Adipocyte (in vitro differentiated cells): ENCODE measurements around the gene SRP68.

ENCODE experiments used
- DNase-seq: peaks from one replicate; pipeline ENCODE4 v3.0.0-alpha.2; 2015; ENCODE audit warnings: low read depth
- H3K27me3 ChIP-seq: replicated peaks from 2 replicates; pipeline ENCODE4 v1.7.0; 2013; ENCODE audit warnings: mild to moderate bottlenecking, low read length, moderate library complexity; ENCODE audit not compliant: control insufficient read depth, insufficient read depth
- H3K36me3 ChIP-seq: 2 replicates; pipeline ENCODE4 v1.7.0; 2013; ENCODE audit warnings: low read length, mild to moderate bottlenecking, moderate library complexity; ENCODE audit not compliant: control insufficient read depth, insufficient read depth, severe bottlenecking
- H3K4me1 ChIP-seq: 2 replicates; pipeline ENCODE4 v1.7.0; 2013; ENCODE audit warnings: mild to moderate bottlenecking, low read length, moderate library complexity; ENCODE audit not compliant: control insufficient read depth, insufficient read depth
- H3K4me3 ChIP-seq: 2 replicates; pipeline ENCODE4 v1.7.0; 2013; ENCODE audit warnings: mild to moderate bottlenecking, low read length, moderate library complexity
- H3K9ac ChIP-seq: 2 replicates; pipeline ENCODE4 v1.7.0; 2013; ENCODE audit warnings: mild to moderate bottlenecking, low read length, moderate library complexity
- H3K9me3 ChIP-seq: 2 replicates; pipeline ENCODE4 v1.7.0; 2013; ENCODE audit warnings: mild to moderate bottlenecking, low read length, moderate library complexity; ENCODE audit not compliant: control insufficient read depth

The SRP68 gene

DNA sequence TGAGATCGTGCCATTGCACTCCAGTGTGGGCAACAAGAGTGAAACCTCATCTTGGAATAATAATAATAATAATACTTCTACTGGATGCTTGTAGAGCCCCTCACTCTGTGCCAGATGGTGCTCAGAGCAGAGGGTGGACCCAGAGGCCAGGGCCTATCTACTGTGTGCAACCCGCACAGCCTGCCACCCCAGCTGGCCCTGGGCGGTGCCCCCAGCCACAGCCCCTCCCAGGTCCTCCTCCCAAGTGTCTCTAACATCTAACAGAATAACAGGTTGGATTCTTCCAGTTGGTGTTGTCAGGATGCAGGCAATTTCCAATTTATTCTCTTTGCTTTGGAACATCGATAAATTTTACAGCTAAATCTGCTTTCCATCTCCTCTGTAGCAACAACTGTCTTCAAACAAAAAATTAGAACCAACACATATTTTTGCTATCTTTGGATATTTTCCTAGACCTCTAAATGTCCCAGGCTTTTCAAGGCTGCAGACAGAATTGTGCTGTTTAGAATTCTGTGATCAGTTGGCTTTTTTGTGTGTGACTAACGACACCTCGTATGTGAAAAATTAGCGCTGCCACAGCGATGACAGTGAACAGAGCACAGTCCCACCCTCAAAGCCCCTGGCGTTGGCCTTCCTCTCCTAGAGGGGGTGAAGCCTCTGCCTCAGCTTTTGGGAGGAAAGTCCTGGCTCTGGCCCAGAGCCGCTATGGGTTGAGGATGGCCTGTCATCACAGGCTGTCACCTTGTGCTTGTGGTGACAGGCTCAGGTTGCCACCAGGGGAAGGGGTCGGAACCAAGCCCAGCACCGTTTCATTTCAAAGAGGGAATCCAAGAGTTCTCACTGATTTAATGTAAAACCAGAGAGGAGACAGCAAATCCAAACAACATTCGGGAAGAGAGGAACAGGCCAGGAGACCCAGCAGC is 37.6 kb downstream of the SRP68 start:
- Histone ChIP-seq H3K4me1 (no peaks in the 10 kb centered on the region), H3K4me3 (no peak overlapping the region), H3K9me3 (no peaks in the 10 kb centered on the region), H3K27me3 (peaks cover 3% of the 10 kb centered on the region), H3K9ac (no peak overlapping the region), H3K36me3 (peaks cover 19% of the 10 kb centered on the region)
- DNase-seq, result no peak

DNA sequence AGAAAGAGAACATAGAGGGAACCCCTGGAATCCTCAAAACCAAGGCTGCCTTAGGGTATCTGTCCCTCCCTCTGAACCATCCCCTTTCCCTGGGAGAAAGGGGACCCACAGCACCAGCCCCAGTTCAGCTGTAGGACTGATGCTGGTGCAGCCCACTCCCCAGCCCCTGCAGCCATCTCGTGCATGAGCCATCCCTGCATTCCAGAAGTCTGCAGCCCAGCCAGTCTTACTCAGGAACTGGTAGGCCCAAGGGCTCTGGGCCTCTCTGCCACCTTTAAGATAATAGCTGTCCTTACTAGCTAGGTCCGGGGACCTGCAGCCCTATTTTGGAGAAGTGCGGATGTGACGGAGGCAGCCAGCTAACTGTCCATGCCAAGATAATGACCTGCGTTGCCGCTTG is 39.2 kb downstream of the SRP68 start:
- Histone ChIP-seq H3K4me1 (no peaks in the 10 kb centered on the region), H3K9me3 (no peaks in the 10 kb centered on the region), H3K27me3 (peaks cover 3% of the 10 kb centered on the region)

GRCh38 chr17:76032780-76033108 is 39.6 kb downstream of the SRP68 start:
- no peak overlapping the region for H3K4me3 ChIP-seq
- peaks cover 3% of the 10 kb centered on the region for H3K27me3 ChIP-seq
- no peak overlapping the region for H3K9ac ChIP-seq
- no peak for DNase-seq
- H3K36me3 ChIP-seq, result no peaks in the 10 kb centered on the region
- no peaks in the 10 kb centered on the region for H3K4me1 ChIP-seq
- H3K9me3 ChIP-seq, result no peaks in the 10 kb centered on the region

More for the DNA sequence above, 39.2 kb downstream of the SRP68 start:
- Histone ChIP-seq H3K36me3 (peaks cover 4% of the 10 kb centered on the region), H3K9ac (no peak overlapping the region), H3K4me3 (no peak overlapping the region)
- DNase-seq, result no peak

- H3K9me3 ChIP-seq, result no peaks in the 10 kb centered on the region
- H3K4me3 ChIP-seq, result no peak overlapping the region
- H3K27me3 ChIP-seq, result peaks cover 3% of the 10 kb centered on the region
- no peaks in the 10 kb centered on the region for H3K36me3 ChIP-seq
- no peak for DNase-seq
- no peak overlapping the region for H3K9ac ChIP-seq
- no peaks in the 10 kb centered on the region for H3K4me1 ChIP-seq
Measured at GRCh38 chr17:76032073-76032779, 40.1 kb downstream of the SRP68 start.

GRCh38 chr17:76027159-76027839 is 45.0 kb downstream of the SRP68 start, which contains the start of gene EVPL:
Gene EVPL, minus strand, starts transcription at chr17:76027306. Its CDS starts 108 bp downstream, at chr17:76027198.
- H3K36me3 ChIP-seq, result no peaks in the 10 kb centered on the region
- H3K9ac ChIP-seq, result no peak within 1 kb of the TSS
- DNase-seq, result no peak
- H3K27me3 ChIP-seq, result peaks cover 11% of the 10 kb centered on the region
- no peaks in the 10 kb centered on the region for H3K9me3 ChIP-seq
- H3K4me3 ChIP-seq, result no peak within 1 kb of the TSS
- H3K4me1 ChIP-seq, result no peaks in the 10 kb centered on the region

GRCh38 chr17:76026714-76027158 is 45.6 kb downstream of the SRP68 start:
- Histone ChIP-seq H3K9ac (no peak overlapping the region), H3K36me3 (no peaks in the 10 kb centered on the region), H3K4me1 (no peaks in the 10 kb centered on the region), H3K27me3 (peaks cover 11% of the 10 kb centered on the region), H3K9me3 (no peaks in the 10 kb centered on the region), H3K4me3 (no peak overlapping the region)
- no peak for DNase-seq

DNA sequence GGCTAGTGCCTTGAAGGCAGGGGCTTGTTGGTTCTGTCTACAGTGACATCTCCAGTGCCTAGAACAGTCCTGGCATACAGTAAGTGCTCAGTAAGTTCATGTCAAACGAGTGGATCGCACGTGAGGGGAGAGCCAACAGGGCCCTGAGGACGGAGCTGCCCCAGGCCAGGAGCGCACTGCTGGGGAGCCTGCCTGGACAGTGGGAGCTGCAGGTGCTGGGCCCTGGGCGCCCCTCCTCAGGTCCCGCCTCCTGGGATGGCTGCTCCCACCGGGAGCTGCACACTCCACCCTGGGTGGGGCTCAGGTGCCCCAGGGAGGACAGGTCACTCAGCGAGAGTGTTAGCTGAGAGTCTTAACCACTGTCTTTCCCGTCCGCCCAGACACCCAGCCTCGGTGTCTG is 47.0 kb downstream of the SRP68 start:
- Histone ChIP-seq H3K9me3 (no peaks in the 10 kb centered on the region), H3K9ac (no peak overlapping the region), H3K27me3 (peaks cover 15% of the 10 kb centered on the region), H3K4me3 (no peak overlapping the region), H3K36me3 (no peaks in the 10 kb centered on the region), H3K4me1 (no peaks in the 10 kb centered on the region)
- no peak for DNase-seq

DNA sequence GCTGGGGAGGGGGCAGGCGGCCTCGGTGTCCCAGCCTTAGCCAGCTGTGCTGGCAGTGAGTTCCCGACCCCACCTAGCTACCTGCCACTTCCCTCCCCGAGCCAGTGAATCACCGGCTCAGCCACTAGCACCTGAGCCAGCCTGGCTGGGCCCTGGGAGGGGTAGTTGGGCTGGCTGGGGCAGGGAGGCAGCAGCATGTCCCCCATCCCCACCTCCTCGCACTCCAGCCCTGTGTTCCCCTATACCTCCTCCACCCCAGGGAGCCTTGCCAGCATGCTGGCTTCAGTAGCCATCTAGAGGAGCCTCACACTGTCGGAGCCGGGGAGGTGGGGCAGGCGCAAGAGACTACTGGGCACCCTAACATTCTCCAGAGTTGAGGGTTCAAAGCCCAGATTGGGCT is 48.0 kb downstream of the SRP68 start:
- no peak for DNase-seq
- H3K36me3 ChIP-seq, result no peaks in the 10 kb centered on the region
- H3K9me3 ChIP-seq, result no peaks in the 10 kb centered on the region
- no peaks in the 10 kb centered on the region for H3K4me1 ChIP-seq
- no peak overlapping the region for H3K4me3 ChIP-seq
- no peak overlapping the region for H3K9ac ChIP-seq
- peaks cover 23% of the 10 kb centered on the region for H3K27me3 ChIP-seq

DNA sequence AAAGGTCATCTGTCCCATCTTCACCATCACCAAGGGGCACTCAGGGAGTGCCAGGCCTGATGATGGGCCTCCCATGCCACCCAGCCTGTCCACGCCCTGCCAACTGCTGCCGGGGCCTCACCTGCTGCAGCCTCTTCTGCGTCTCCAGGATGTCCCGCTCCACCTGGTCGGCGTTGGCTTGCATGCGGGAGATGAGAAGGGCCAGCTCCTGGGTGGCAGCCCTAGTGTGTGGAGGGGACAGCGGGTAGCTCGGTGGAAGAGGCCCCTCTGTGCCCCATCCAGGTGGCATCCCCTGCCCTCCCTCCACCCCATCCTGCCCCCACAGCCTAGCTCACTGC is 48.4 kb downstream of the SRP68 start:
- H3K4me3 ChIP-seq, result no peak overlapping the region
- no peaks in the 10 kb centered on the region for H3K36me3 ChIP-seq
- no peaks in the 10 kb centered on the region for H3K9me3 ChIP-seq
- H3K4me1 ChIP-seq, result no peaks in the 10 kb centered on the region
- peaks cover 28% of the 10 kb centered on the region for H3K27me3 ChIP-seq
- no peak overlapping the region for H3K9ac ChIP-seq
- DNase-seq, result no peak

DNA sequence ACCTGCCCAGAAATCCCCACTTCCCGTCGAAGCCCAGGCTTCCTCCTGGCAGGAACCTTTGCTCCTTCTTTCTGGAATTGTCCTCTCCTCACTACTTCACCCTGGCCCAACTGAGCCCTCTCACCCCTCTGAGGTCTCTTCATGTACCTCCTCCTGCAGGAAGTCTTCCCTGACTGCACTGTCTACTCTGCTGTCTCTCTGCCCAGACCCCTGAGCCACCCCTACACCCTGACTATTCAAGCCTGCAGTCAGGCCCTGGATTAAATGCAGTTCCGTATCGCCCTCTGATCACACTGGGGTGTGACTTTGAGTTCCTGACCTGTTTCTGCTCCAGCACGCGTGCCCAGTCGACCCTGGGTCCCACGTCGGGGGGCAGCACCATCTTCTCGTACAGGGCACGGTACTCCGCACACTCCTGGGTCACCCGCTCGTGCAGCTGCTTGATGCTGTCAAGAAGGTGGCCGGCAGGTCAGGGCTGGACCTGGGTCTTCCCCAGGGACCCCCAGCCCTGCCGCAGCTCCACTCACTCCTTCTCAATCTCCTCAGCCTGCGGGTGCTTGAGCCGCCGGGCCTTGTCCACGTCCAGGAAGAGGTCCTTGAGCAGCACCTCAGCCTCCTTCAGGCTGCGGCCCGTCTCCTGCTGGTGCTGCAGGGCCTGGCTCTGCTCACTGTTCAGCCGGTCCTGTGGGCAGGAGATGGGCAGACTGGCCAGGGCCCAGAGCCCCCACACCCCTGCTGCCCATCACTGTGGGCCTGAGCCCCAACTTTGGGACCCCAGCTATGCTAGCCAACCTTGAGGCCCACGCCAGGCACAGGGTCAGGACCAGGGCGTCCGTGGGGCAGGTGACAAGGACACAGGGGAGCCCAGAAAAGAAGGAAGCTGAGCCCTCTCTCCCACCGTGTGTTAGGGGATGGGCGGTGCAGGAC is 49.1 kb downstream of the SRP68 start:
- Histone ChIP-seq H3K27me3 (peaks cover 28% of the 10 kb centered on the region), H3K4me1 (no peaks in the 10 kb centered on the region), H3K4me3 (no peak overlapping the region), H3K9ac (no peak overlapping the region), H3K9me3 (no peaks in the 10 kb centered on the region), H3K36me3 (no peaks in the 10 kb centered on the region)
- no peak for DNase-seq
